ENCODE measurements around the gene BCL2.
A peak's percentile ranks its signal among the peaks of the same experiment; 100 is the strongest.

The BCL2 gene

GRCh38 chr18:63158676-63159291 lies 160.8 kb downstream of the BCL2 start:
- no peak for TF ChIP-seq EZH2phosphoT487 (IDR thresholded peaks at IDR 0.05; ENCODE audit: low read depth)
- TF ChIP-seq, protein P1, sequence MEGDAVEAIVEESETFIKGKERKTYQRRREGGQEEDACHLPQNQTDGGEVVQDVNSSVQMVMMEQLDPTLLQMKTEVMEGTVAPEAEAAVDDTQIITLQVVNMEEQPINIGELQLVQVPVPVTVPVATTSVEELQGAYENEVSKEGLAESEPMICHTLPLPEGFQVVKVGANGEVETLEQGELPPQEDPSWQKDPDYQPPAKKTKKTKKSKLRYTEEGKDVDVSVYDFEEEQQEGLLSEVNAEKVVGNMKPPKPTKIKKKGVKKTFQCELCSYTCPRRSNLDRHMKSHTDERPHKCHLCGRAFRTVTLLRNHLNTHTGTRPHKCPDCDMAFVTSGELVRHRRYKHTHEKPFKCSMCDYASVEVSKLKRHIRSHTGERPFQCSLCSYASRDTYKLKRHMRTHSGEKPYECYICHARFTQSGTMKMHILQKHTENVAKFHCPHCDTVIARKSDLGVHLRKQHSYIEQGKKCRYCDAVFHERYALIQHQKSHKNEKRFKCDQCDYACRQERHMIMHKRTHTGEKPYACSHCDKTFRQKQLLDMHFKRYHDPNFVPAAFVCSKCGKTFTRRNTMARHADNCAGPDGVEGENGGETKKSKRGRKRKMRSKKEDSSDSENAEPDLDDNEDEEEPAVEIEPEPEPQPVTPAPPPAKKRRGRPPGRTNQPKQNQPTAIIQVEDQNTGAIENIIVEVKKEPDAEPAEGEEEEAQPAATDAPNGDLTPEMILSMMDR (IDR thresholded peaks at IDR 0.05; ENCODE audit: low read depth, low read length), result peak; percentile 55
- Histone ChIP-seq H3K27ac (ENCODE audit: low read length) (peak overlapping the region; percentile 90), H3K9me3 (ENCODE audit: insufficient read depth, low read length) (no peaks in the 10 kb centered on the region), H4K20me1 (ENCODE audit: insufficient read depth, low read length) (peaks cover 9% of the 10 kb centered on the region; the same call in 1 of the 2 replicates), H3K9ac (ENCODE audit: low read length) (peak overlapping the region; percentile 77), H3K27me3 (ENCODE audit: low read depth, low read length) (no peaks in the 10 kb centered on the region), H2AFZ (ENCODE audit: low read depth, low read length) (no peak overlapping the region), H3K4me2 (ENCODE audit: low read length) (peak overlapping the region; percentile 87), H3K4me1 (ENCODE audit: low read length) (peaks cover 98% of the 10 kb centered on the region), H3K79me2 (ENCODE audit: low read length) (peaks cover 94% of the 10 kb centered on the region), H3K4me3 (ENCODE audit: low read length) (peak overlapping the region; percentile 70), H3K36me3 (replicated peaks; ENCODE audit: low read depth, low read length) (peaks cover 19% of the 10 kb centered on the region)

GRCh38 chr18:63158012-63158631 lies 161.4 kb downstream of the BCL2 start:
- H3K9ac ChIP-seq (ENCODE audit: low read length), result peak overlapping the region; percentile 77
- peaks cover 94% of the 10 kb centered on the region for H3K79me2 ChIP-seq (ENCODE audit: low read length)
- H4K20me1 ChIP-seq (ENCODE audit: insufficient read depth, low read length), result peaks cover 3% of the 10 kb centered on the region; the same call in 1 of the 2 replicates
- H3K4me1 ChIP-seq (ENCODE audit: low read length), result peaks cover 98% of the 10 kb centered on the region
- no peak overlapping the region for H2AFZ ChIP-seq (ENCODE audit: low read depth, low read length)
- H3K36me3 ChIP-seq (replicated peaks; ENCODE audit: low read depth, low read length), result peaks cover 16% of the 10 kb centered on the region
- H3K4me2 ChIP-seq (ENCODE audit: low read length), result peak overlapping the region; percentile 87
- H3K27ac ChIP-seq (ENCODE audit: low read length), result peak overlapping the region; percentile 90
- no peaks in the 10 kb centered on the region for H3K27me3 ChIP-seq (ENCODE audit: low read depth, low read length)
- no peak for TF ChIP-seq EZH2phosphoT487 (IDR thresholded peaks at IDR 0.05; ENCODE audit: low read depth)
- TF ChIP-seq, protein P1 (IDR thresholded peaks at IDR 0.05; ENCODE audit: low read depth, low read length), result no peak
- H3K4me3 ChIP-seq (ENCODE audit: low read length), result peak overlapping the region; percentile 70
- H3K9me3 ChIP-seq (ENCODE audit: insufficient read depth, low read length), result no peaks in the 10 kb centered on the region

GRCh38 chr18:63157293-63158011 lies 162.1 kb downstream of the BCL2 start:
- TF ChIP-seq, protein P1 (IDR thresholded peaks at IDR 0.05; ENCODE audit: low read depth, low read length), result no peak
- no peak for TF ChIP-seq EZH2phosphoT487 (IDR thresholded peaks at IDR 0.05; ENCODE audit: low read depth)
- H3K36me3 ChIP-seq (replicated peaks; ENCODE audit: low read depth, low read length), result peaks cover 15% of the 10 kb centered on the region
- peaks cover 94% of the 10 kb centered on the region for H3K79me2 ChIP-seq (ENCODE audit: low read length)
- no peaks in the 10 kb centered on the region; the same call in 1 of the 2 replicates for H4K20me1 ChIP-seq (ENCODE audit: insufficient read depth, low read length)
- no peak overlapping the region for H2AFZ ChIP-seq (ENCODE audit: low read depth, low read length)
- H3K4me3 ChIP-seq (ENCODE audit: low read length), result peak overlapping the region; percentile 70
- H3K4me1 ChIP-seq (ENCODE audit: low read length), result peaks cover 98% of the 10 kb centered on the region
- H3K4me2 ChIP-seq (ENCODE audit: low read length), result peak overlapping the region; percentile 87
- H3K9me3 ChIP-seq (ENCODE audit: insufficient read depth, low read length), result no peaks in the 10 kb centered on the region
- no peaks in the 10 kb centered on the region for H3K27me3 ChIP-seq (ENCODE audit: low read depth, low read length)
- peak overlapping the region; percentile 77 for H3K9ac ChIP-seq (ENCODE audit: low read length)
- peak overlapping the region; percentile 90 for H3K27ac ChIP-seq (ENCODE audit: low read length)
